ENCODE results near the gene ANKRD44.

ANKRD44 gene

DNA sequence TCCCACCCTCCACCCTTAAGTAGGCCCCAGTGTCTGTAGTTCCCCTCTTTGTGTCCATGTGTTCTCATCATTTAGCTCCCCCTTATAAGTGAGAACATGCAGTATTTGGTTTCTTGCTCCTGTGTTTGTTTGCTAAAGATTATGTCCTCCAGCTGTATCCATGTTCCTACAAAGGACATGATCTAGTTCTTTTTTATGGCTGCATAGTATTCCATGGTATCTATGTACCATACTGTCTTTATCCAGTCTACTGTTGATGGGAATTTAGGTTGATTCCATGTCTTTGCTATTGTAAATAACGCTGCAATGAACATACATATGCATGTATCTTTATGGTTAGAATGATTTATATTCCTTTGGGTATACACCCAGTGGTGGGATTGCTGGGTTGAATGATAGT, 233.9 kb downstream of the ANKRD44 start:
- ChIA-PET CTCF (interaction anchor here (0.9 to 1.3 kb wide), 4 partner anchors 13 to 65 kb away, joined by 3 to 4 read pairs (median 3); no protein-coding TSS in a partner anchor), POLR2A (no interaction called here)
- no peak for TF ChIP-seq CTCF (IDR thresholded peaks at IDR 0.05; ENCODE audit: insufficient read depth, low read length, missing control alignments)
- DNase-seq (ENCODE audit: low read depth, low spot score) = no peak
- no peak overlapping the region for H3K4me3 ChIP-seq (ENCODE audit: low read depth, low read length)

- peak; percentile 18 for TF ChIP-seq CTCF (IDR thresholded peaks at IDR 0.05; ENCODE audit: insufficient read depth, low read length, missing control alignments)
- CTCF ChIA-PET = interaction anchor here (0.9 to 1.3 kb wide), 6 partner anchors 9 to 119 kb away, joined by 3 to 6 read pairs (median 3); no protein-coding TSS in a partner anchor
- no peak for DNase-seq (ENCODE audit: low read depth, low spot score)
- POLR2A ChIA-PET = no interaction called here
- H3K4me3 ChIP-seq (ENCODE audit: low read depth, low read length) = no peak overlapping the region
These were observed 234.7 kb downstream of the ANKRD44 start for GRCh38 chr2:197075754-197076337.

DNA sequence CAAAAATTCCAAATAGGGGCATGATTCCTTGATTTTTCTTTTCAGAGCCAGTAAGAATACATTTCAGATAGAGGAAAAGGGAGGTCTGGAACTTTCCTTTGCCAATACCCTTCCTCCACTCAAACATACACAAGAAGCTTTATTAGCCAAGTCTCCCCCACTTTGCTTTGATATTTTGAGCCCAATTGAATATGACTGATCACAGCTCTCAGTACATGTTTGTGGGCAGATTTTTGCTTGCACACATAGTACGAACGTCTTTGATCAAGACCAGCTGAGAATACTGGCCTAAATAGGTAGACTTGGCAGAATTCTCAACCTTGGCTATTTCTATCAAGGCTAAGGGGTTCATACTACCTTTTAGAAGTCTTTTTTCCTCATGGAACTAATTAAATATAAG, 235.3 kb downstream of the ANKRD44 start:
- ChIA-PET POLR2A (no interaction called here), CTCF (interaction anchor here (1.0 to 1.3 kb wide), 6 partner anchors 10 to 120 kb away, joined by 3 to 7 read pairs (median 3); no protein-coding TSS in a partner anchor)
- no peak for TF ChIP-seq CTCF (IDR thresholded peaks at IDR 0.05; ENCODE audit: insufficient read depth, low read length, missing control alignments)
- H3K4me3 ChIP-seq (ENCODE audit: low read depth, low read length) = no peak overlapping the region
- DNase-seq (ENCODE audit: low read depth, low spot score) = no peak

DNA sequence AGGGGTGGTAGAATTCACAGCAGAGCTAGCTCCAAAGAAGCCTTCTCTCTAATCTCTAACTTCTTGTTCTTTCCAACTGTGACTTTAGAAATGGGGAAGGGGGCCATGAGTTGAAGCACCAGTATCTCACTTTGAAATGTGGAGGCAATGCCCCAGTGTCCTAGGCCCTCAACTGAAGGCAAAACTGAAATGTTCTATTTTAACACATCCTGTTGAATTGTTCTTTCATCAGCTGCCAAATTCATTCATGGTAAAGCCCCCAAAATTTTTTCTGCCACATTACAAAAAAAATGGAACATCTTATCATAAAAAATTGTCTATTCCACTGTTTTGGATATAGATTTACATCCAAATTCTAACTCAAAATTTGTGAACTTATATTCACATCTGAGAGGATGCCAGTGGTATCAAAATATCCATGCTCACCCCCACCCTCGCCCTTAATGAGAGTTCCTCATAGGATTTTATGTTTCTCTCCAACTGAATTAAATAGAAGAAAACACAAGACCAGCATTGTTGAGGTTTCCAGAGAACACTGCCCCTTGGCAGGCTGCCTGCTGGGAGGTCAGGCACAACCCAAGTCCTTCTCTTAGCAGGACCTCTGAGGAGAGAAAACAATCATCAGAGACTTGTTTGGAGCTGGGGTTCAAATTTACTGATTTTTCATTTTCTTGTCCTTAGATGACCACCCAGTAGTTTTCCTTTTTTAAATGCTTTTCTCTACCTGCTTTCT, 236.7 kb downstream of the ANKRD44 start:
- no peak for DNase-seq (ENCODE audit: low read depth, low spot score)
- H3K4me3 ChIP-seq (ENCODE audit: low read depth, low read length) = no peak overlapping the region
- CTCF ChIA-PET = no interaction called here
- POLR2A ChIA-PET = no interaction called here
- TF ChIP-seq CTCF (IDR thresholded peaks at IDR 0.05; ENCODE audit: insufficient read depth, low read length, missing control alignments) = no peak

- CTCF ChIA-PET = interaction anchor here (1.1 kb wide), 1 partner anchor 304 kb away, joined by 3 read pairs; no protein-coding TSS in a partner anchor
- POLR2A ChIA-PET = no interaction called here
- no peak overlapping the region for H3K4me3 ChIP-seq (ENCODE audit: low read depth, low read length)
- no peak for DNase-seq (ENCODE audit: low read depth, low spot score)
- TF ChIP-seq CTCF (IDR thresholded peaks at IDR 0.05; ENCODE audit: insufficient read depth, low read length, missing control alignments) = no peak
These were observed 237.3 kb downstream of the ANKRD44 start for GRCh38 chr2:197073270-197073669.

DNA sequence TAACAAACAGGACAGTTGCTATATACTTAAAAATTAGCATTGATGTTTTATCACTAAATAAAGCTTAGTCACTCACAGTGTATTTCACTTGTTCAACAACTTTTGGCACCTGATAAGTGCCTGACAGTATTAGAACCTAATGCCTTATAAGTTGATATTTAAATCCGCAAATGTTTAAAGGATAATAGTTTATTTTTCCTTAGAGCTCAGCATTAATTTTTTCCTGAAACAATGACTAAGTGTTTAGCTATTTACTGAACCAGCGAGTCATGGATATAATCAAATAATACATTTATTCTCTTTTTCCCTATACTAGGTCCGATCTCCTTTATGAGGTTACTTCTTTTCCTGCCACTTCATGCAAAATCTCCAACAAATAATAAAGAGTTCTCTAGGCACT, 238.0 kb downstream of the ANKRD44 start:
- TF ChIP-seq CTCF (IDR thresholded peaks at IDR 0.05; ENCODE audit: insufficient read depth, low read length, missing control alignments) = no peak
- no peak overlapping the region for H3K4me3 ChIP-seq (ENCODE audit: low read depth, low read length)
- no peak for DNase-seq (ENCODE audit: low read depth, low spot score)
- ChIA-PET POLR2A (no interaction called here), CTCF (interaction anchor here (0.7 to 1.3 kb wide), 4 partner anchors 15 to 305 kb away, joined by 3 to 6 read pairs (median 3); no protein-coding TSS in a partner anchor)

Measured in AG04449 (cell line).